OCI-LY1 (cell line): ENCODE data around the gene STK24.

Source experiments
- H2AFZ ChIP-seq: fragments of 200-600 bp; sonication (generic), shearing (Covaris generic); 2 replicates; pipeline ENCODE4 v1.6.0; 2014; ENCODE audit warnings: antibody characterized with exemption, mild to moderate bottlenecking, low read length
- H3F3A ChIP-seq: fragments of 200-600 bp; sonication (generic), shearing (Covaris generic); 2 replicates; pipeline ENCODE4 v1.6.0; 2014; ENCODE audit warnings: mild to moderate bottlenecking, antibody characterized with exemption, low read length, moderate library complexity; ENCODE audit not compliant: insufficient read depth
- H3K27ac ChIP-seq: fragments of 200-600 bp; sonication (generic); 2 replicates; pipeline ENCODE4 v1.5.1; 2014; ENCODE audit warnings: low read length, mixed run types, mild to moderate bottlenecking, low read depth; ENCODE audit not compliant: poor library complexity, severe bottlenecking
- H3K27me3 ChIP-seq: fragments of 200-600 bp; sonication (generic); 2 replicates; pipeline ENCODE4 v1.6.0; 2014; ENCODE audit warnings: antibody characterized with exemption, mild to moderate bottlenecking, low read length, moderate library complexity; ENCODE audit not compliant: insufficient read depth
- H3K36me3 ChIP-seq: fragments of 200-600 bp; sonication (generic); 2 replicates; pipeline ENCODE4 v1.6.1; 2014; ENCODE audit warnings: mild to moderate bottlenecking, antibody characterized with exemption, low read length, moderate library complexity, mixed read lengths; ENCODE audit not compliant: insufficient read depth
- H3K4me1 ChIP-seq: fragments of 200-600 bp; sonication (generic); 2 replicates; pipeline ENCODE4 v1.5.1; 2014; ENCODE audit warnings: mild to moderate bottlenecking, low read length, moderate library complexity; ENCODE audit not compliant: insufficient read depth, severe bottlenecking
- H3K4me2 ChIP-seq: fragments of 200-600 bp; sonication (generic), shearing (Covaris generic); 2 replicates; pipeline ENCODE4 v1.6.1; 2014; ENCODE audit warnings: low read length
- H3K4me3 ChIP-seq: fragments of 200-600 bp; sonication (generic); 2 replicates; pipeline ENCODE4 v1.5.1; 2014; ENCODE audit warnings: low read length, low read depth, mild to moderate bottlenecking, mixed read lengths; ENCODE audit not compliant: poor library complexity, severe bottlenecking
- H3K79me2 ChIP-seq: fragments of 200-600 bp; shearing (Covaris generic); 2 replicates; pipeline ENCODE4 v1.6.1; 2016; ENCODE audit warnings: mixed run types, low read length, mixed read lengths; ENCODE audit not compliant: insufficient read depth
- H3K9ac ChIP-seq: fragments of 200-600 bp; sonication (generic), shearing (Covaris generic); 2 replicates; pipeline ENCODE4 v1.6.1; 2014; ENCODE audit warnings: mild to moderate bottlenecking, low read length, mixed read lengths
- H3K9me2 ChIP-seq: fragments of 200-600 bp; sonication (generic), shearing (Covaris generic); 2 replicates; pipeline ENCODE4 v1.6.1; 2014; ENCODE audit warnings: low read depth, mild to moderate bottlenecking, low read length, mixed read lengths
- H3K9me3 ChIP-seq: fragments of 200-600 bp; shearing (Covaris generic); 2 replicates; pipeline ENCODE4 v1.6.1; 2014; ENCODE audit warnings: low read length, mixed read lengths
- H4K20me1 ChIP-seq: fragments of 200-600 bp; sonication (generic), shearing (Covaris generic); 2 replicates; pipeline ENCODE4 v1.6.0; 2016; ENCODE audit warnings: mild to moderate bottlenecking, low read length; ENCODE audit not compliant: insufficient read depth
- CTCF ChIP-seq: fragments of 200-600 bp; sonication (generic), shearing (Covaris generic); IDR thresholded peaks from 2 replicates; pipeline ENCODE4 v1.5.1; 2017; ENCODE audit warnings: mild to moderate bottlenecking, antibody characterized with exemption, low read length, moderate library complexity, mixed read lengths
- EZH2 ChIP-seq: fragments of 200-600 bp; sonication (generic), shearing (Covaris generic); IDR thresholded peaks from 2 replicates; pipeline ENCODE4 v1.8.0; 2017; ENCODE audit warnings: borderline replicate concordance, mixed run types, mild to moderate bottlenecking, antibody characterized with exemption, low read length, moderate library complexity, mixed read lengths

Gene STK24

GRCh38 chr13:98398581-98398980, 178.3 kb downstream of the STK24 start:
- Histone ChIP-seq H3K9me2 (no peaks in the 10 kb centered on the region), H3K27ac (no peak overlapping the region), H3K4me1 (no peaks in the 10 kb centered on the region), H3K79me2 (no peaks in the 10 kb centered on the region), H3K9ac (no peak overlapping the region), H3K36me3 (no peaks in the 10 kb centered on the region), H3K4me2 (no peak overlapping the region), H4K20me1 (no peaks in the 10 kb centered on the region), H3K4me3 (no peak overlapping the region), H3K9me3 (no peaks in the 10 kb centered on the region), H3F3A (no peaks in the 10 kb centered on the region), H2AFZ (no peak overlapping the region), H3K27me3 (no peaks in the 10 kb centered on the region; the same call in 1 of the 2 replicates)
- no peak for TF ChIP-seq CTCF
- TF ChIP-seq EZH2 = no peak

GRCh38 chr13:98397861-98398260, 179.0 kb downstream of the STK24 start:
- TF ChIP-seq EZH2 (no peak), CTCF (no peak)
- H3K9me2 ChIP-seq = no peaks in the 10 kb centered on the region

GRCh38 chr13:98397221-98397620, 179.7 kb downstream of the STK24 start:
- no peaks in the 10 kb centered on the region for H4K20me1 ChIP-seq
- no peaks in the 10 kb centered on the region for H3K9me3 ChIP-seq
- H2AFZ ChIP-seq = no peak overlapping the region
- no peak overlapping the region for H3K9ac ChIP-seq
- no peaks in the 10 kb centered on the region for H3F3A ChIP-seq
- no peak overlapping the region for H3K4me2 ChIP-seq
- no peak for TF ChIP-seq EZH2
- no peak for TF ChIP-seq CTCF
- no peaks in the 10 kb centered on the region; the same call in 1 of the 2 replicates for H3K27me3 ChIP-seq
- H3K9me2 ChIP-seq = no peaks in the 10 kb centered on the region
- no peaks in the 10 kb centered on the region for H3K36me3 ChIP-seq
- H3K4me3 ChIP-seq = no peak overlapping the region
- no peak overlapping the region for H3K27ac ChIP-seq
- H3K4me1 ChIP-seq = no peaks in the 10 kb centered on the region
- H3K79me2 ChIP-seq = no peaks in the 10 kb centered on the region

More at GRCh38 chr13:98397861-98398260, 179.0 kb downstream of the STK24 start:
- Histone ChIP-seq H3K4me1 (no peaks in the 10 kb centered on the region), H4K20me1 (no peaks in the 10 kb centered on the region), H3F3A (no peaks in the 10 kb centered on the region), H3K4me3 (no peak overlapping the region), H3K9ac (no peak overlapping the region), H3K27ac (no peak overlapping the region), H3K36me3 (no peaks in the 10 kb centered on the region), H3K4me2 (no peak overlapping the region), H2AFZ (no peak overlapping the region), H3K27me3 (no peaks in the 10 kb centered on the region; the same call in 1 of the 2 replicates), H3K79me2 (no peaks in the 10 kb centered on the region), H3K9me3 (no peaks in the 10 kb centered on the region)
